Measurements from ENCODE around the gene ADNP.

The ADNP gene

DNA sequence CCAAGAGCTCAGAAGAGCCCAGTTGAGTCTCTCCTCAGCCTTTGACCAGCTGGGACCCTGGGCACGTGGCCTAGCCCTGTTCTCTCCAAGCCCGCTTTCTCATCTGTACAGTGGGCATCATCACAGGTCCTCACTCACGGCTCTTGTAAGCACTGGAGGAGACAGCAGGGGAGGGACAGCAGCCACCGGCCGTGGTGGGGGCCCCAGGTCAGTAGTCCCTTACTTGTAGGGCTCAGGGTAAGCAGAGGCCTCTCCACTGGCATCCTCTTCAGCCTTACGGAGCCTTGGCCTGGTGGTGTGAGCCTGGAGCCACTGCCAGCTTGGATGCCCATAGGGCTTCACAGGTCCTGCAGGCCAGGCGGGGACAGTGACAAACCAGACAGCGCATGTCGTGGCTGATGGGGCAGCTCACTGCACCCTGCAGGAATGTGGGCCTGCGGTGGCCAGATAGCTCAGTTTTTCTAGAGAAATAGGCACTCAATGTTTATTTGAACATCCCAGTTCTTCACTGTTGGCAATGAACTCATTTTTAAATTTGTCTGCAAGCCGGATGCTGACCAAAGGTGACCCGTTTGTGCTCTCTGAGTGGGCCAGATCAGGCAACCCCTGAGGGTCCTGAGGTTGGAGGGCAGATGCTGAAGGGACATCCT is 65.1 kb downstream of the ADNP start:
- Histone ChIP-seq H3K4me3 (ENCODE audit: insufficient read depth, low read depth, low read length, poor library complexity, severe bottlenecking) (no peak overlapping the region), H3K9me3 (ENCODE audit: control insufficient read depth, low read length) (no peaks in the 10 kb centered on the region), H3K27me3 (replicated peaks; ENCODE audit: control insufficient read depth, insufficient read depth, low read length, poor library complexity, severe bottlenecking) (no peaks in the 10 kb centered on the region), H3K4me1 (ENCODE audit: control insufficient read depth, insufficient read depth, low read length, poor library complexity, severe bottlenecking) (no peaks in the 10 kb centered on the region), H3K27ac (ENCODE audit: insufficient read depth, low read length, poor library complexity, severe bottlenecking) (no peak overlapping the region), H3K36me3 (ENCODE audit: control insufficient read depth, insufficient read depth, low read length) (no peaks in the 10 kb centered on the region)
- DNase-seq: no peak

DNA sequence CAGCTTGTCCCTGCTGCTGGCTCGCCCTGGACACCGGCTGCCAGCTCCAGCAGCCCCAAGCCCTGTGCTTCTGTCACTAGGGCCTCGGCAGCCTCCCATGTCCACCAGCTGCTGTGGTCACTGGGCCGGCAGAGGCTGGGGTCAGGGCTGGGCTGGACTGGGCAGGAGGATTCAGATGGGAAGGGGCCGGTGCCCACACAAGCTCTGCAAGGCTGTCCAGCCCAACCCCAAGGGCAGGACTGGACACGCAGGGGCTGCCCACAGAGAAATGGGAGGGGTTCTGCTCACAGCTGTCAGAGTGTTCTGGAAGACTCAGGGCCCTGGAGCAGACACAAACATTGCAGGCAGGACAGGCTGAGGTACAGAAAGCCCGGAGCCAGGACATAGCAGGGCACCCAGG is 65.6 kb downstream of the ADNP start:
- Histone ChIP-seq H3K9me3 (ENCODE audit: control insufficient read depth, low read length) (no peaks in the 10 kb centered on the region), H3K27ac (ENCODE audit: insufficient read depth, low read length, poor library complexity, severe bottlenecking) (no peak overlapping the region), H3K4me3 (ENCODE audit: insufficient read depth, low read depth, low read length, poor library complexity, severe bottlenecking) (no peak overlapping the region), H3K36me3 (ENCODE audit: control insufficient read depth, insufficient read depth, low read length) (no peaks in the 10 kb centered on the region), H3K4me1 (ENCODE audit: control insufficient read depth, insufficient read depth, low read length, poor library complexity, severe bottlenecking) (no peaks in the 10 kb centered on the region), H3K27me3 (replicated peaks; ENCODE audit: control insufficient read depth, insufficient read depth, low read length, poor library complexity, severe bottlenecking) (no peaks in the 10 kb centered on the region)
- DNase-seq: no peak

DNA sequence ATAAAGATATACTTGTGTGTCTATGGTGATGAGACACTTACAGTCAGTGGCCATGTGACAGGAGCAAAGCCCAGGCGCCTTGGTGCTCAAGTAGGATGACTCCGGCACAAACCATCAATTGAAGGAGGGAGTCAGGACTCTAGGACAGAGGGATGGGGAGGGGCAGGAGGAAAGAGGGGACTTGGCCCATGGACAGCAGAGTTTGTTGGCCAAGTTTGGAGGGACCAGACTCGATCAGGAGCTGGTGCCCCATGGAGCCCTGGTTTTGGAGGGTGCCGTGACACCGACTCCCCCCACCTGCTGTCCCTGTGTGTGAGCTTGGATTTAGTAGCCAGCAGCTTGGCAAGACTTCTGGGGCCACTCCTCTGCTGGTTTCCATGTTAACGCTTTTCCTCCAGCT is 66.1 kb downstream of the ADNP start:
- Histone ChIP-seq H3K27me3 (replicated peaks; ENCODE audit: control insufficient read depth, insufficient read depth, low read length, poor library complexity, severe bottlenecking) (no peaks in the 10 kb centered on the region), H3K4me1 (ENCODE audit: control insufficient read depth, insufficient read depth, low read length, poor library complexity, severe bottlenecking) (no peaks in the 10 kb centered on the region)
- DNase-seq: no peak

DNA sequence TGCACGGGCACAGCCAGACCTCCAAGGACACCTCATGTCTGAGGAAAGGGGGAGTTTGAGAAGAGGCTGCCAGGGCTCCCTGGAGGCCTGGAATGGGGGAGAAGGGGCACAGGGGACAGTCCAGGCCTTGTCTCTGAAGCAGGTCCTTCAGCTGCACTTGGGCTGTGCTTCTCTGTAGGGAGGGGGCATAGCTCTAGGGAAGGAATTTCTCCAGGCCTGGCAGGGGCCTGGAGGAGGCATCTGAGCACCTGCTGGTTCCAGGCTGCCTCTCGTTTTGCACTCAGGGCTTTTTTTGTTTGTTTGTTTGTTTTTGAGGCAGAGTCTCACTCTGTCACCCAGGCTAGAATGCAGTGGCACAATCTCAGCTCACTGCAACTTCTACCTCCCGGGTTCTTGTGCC is 68.7 kb downstream of the ADNP start:
- Histone ChIP-seq H3K4me1 (ENCODE audit: control insufficient read depth, insufficient read depth, low read length, poor library complexity, severe bottlenecking) (no peaks in the 10 kb centered on the region), H3K9me3 (ENCODE audit: control insufficient read depth, low read length) (no peaks in the 10 kb centered on the region), H3K27me3 (replicated peaks; ENCODE audit: control insufficient read depth, insufficient read depth, low read length, poor library complexity, severe bottlenecking) (no peaks in the 10 kb centered on the region), H3K4me3 (ENCODE audit: insufficient read depth, low read depth, low read length, poor library complexity, severe bottlenecking) (no peak overlapping the region), H3K36me3 (ENCODE audit: control insufficient read depth, insufficient read depth, low read length) (no peaks in the 10 kb centered on the region), H3K27ac (ENCODE audit: insufficient read depth, low read length, poor library complexity, severe bottlenecking) (no peak overlapping the region)
- DNase-seq: no peak

More for the DNA sequence above, 66.1 kb downstream of the ADNP start:
- Histone ChIP-seq H3K27ac (ENCODE audit: insufficient read depth, low read length, poor library complexity, severe bottlenecking) (no peak overlapping the region), H3K36me3 (ENCODE audit: control insufficient read depth, insufficient read depth, low read length) (no peaks in the 10 kb centered on the region), H3K9me3 (ENCODE audit: control insufficient read depth, low read length) (no peaks in the 10 kb centered on the region), H3K4me3 (ENCODE audit: insufficient read depth, low read depth, low read length, poor library complexity, severe bottlenecking) (no peak overlapping the region)

DNA sequence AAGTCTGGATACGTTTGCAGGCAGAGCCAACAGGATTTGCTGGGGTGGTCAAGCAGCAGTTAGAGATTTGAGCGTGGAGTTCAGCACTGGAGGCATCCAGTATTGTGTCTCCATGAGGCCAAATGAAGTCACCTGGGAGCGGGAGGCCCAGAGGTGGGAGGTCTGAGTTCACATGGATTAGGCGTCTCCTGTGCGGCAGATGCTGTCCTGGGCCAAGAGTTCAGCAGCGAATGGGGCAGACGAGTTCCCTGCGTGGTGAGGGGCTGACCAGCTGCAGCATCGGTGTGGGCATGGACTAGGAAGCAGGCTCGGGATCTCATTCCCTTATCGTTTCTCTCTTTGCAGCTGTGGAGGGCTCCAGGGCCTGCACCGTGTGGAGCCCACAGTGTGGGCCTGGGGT is 70.2 kb downstream of the ADNP start:
- Histone ChIP-seq H3K36me3 (ENCODE audit: control insufficient read depth, insufficient read depth, low read length) (no peaks in the 10 kb centered on the region), H3K4me3 (ENCODE audit: insufficient read depth, low read depth, low read length, poor library complexity, severe bottlenecking) (no peak overlapping the region), H3K4me1 (ENCODE audit: control insufficient read depth, insufficient read depth, low read length, poor library complexity, severe bottlenecking) (no peaks in the 10 kb centered on the region), H3K27ac (ENCODE audit: insufficient read depth, low read length, poor library complexity, severe bottlenecking) (no peak overlapping the region), H3K27me3 (replicated peaks; ENCODE audit: control insufficient read depth, insufficient read depth, low read length, poor library complexity, severe bottlenecking) (no peaks in the 10 kb centered on the region), H3K9me3 (ENCODE audit: control insufficient read depth, low read length) (no peaks in the 10 kb centered on the region)
- no peak for DNase-seq

DNA sequence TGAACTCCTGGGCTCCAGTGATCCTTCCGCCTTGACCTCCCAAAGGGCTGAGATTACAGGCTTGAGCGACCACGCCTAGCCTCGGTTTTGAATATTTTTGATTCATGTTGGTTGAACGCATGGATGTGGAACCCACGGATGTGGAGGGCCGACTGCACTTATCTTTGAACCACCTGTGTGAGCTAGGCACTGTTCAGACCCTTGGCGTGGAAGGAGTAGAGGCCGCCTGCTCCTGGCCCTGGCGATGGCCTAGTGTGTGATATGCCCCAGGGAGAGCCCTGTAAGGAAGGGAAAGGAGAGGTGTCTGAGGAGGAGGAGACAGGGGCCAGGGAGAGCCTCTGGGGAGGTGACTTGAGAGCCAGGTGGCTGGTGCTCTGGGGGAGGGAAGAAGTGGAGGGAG is 72.1 kb downstream of the ADNP start:
- no peaks in the 10 kb centered on the region for H3K27me3 ChIP-seq (replicated peaks; ENCODE audit: control insufficient read depth, insufficient read depth, low read length, poor library complexity, severe bottlenecking)
- no peak overlapping the region for H3K4me3 ChIP-seq (ENCODE audit: insufficient read depth, low read depth, low read length, poor library complexity, severe bottlenecking)
- H3K4me1 ChIP-seq (ENCODE audit: control insufficient read depth, insufficient read depth, low read length, poor library complexity, severe bottlenecking): no peaks in the 10 kb centered on the region
- no peak for DNase-seq
- H3K36me3 ChIP-seq (ENCODE audit: control insufficient read depth, insufficient read depth, low read length): no peaks in the 10 kb centered on the region
- no peak overlapping the region for H3K27ac ChIP-seq (ENCODE audit: insufficient read depth, low read length, poor library complexity, severe bottlenecking)
- H3K9me3 ChIP-seq (ENCODE audit: control insufficient read depth, low read length): no peaks in the 10 kb centered on the region

DNA sequence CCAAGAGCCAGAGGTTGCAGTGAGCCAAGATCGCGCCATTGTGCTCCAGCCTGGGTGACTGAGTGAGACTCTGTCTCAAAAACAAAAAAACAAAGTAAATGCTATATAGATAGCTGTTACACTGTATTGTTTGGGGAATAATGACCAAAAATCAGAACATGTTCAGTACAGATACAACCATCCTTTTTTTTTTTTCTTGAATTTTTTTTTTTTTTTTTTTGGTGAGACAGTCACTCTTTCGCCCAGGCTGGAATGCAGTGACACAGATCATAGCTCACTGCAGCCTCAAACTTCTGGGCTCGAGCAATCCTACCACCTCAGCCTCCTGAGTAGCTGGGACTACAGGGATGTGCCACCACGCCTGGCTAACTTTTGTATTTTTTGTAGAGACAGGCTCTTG is 72.7 kb downstream of the ADNP start:
- Histone ChIP-seq H3K27me3 (replicated peaks; ENCODE audit: control insufficient read depth, insufficient read depth, low read length, poor library complexity, severe bottlenecking) (no peaks in the 10 kb centered on the region), H3K4me3 (ENCODE audit: insufficient read depth, low read depth, low read length, poor library complexity, severe bottlenecking) (no peak overlapping the region), H3K9me3 (ENCODE audit: control insufficient read depth, low read length) (no peaks in the 10 kb centered on the region), H3K27ac (ENCODE audit: insufficient read depth, low read length, poor library complexity, severe bottlenecking) (no peak overlapping the region), H3K4me1 (ENCODE audit: control insufficient read depth, insufficient read depth, low read length, poor library complexity, severe bottlenecking) (no peaks in the 10 kb centered on the region), H3K36me3 (ENCODE audit: control insufficient read depth, insufficient read depth, low read length) (no peaks in the 10 kb centered on the region)
- no peak for DNase-seq

DNA sequence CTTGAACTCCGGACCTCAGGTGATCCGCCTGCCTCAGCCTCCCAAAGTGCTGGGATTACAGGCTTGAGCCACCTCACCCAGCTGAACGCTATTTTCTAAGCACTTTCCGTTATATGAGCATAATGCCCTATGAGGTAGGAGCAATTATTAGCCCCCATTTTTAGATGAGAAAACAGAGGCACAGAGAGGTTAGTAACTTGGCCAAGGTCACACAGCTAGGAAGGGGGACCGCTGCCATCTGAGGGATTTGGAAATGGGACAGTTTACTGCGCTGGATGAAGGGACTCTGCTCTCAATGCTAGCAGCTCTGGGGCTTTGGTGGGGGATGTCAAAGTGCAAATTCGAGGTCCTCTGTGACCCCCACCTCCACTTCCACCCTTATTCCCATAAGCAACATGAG is 73.9 kb downstream of the ADNP start:
- H3K9me3 ChIP-seq (ENCODE audit: control insufficient read depth, low read length): no peaks in the 10 kb centered on the region
- H3K27me3 ChIP-seq (replicated peaks; ENCODE audit: control insufficient read depth, insufficient read depth, low read length, poor library complexity, severe bottlenecking): no peaks in the 10 kb centered on the region
- H3K4me3 ChIP-seq (ENCODE audit: insufficient read depth, low read depth, low read length, poor library complexity, severe bottlenecking): no peak overlapping the region
- no peaks in the 10 kb centered on the region for H3K36me3 ChIP-seq (ENCODE audit: control insufficient read depth, insufficient read depth, low read length)
- DNase-seq: no peak
- no peaks in the 10 kb centered on the region for H3K4me1 ChIP-seq (ENCODE audit: control insufficient read depth, insufficient read depth, low read length, poor library complexity, severe bottlenecking)
- H3K27ac ChIP-seq (ENCODE audit: insufficient read depth, low read length, poor library complexity, severe bottlenecking): no peak overlapping the region

DNA sequence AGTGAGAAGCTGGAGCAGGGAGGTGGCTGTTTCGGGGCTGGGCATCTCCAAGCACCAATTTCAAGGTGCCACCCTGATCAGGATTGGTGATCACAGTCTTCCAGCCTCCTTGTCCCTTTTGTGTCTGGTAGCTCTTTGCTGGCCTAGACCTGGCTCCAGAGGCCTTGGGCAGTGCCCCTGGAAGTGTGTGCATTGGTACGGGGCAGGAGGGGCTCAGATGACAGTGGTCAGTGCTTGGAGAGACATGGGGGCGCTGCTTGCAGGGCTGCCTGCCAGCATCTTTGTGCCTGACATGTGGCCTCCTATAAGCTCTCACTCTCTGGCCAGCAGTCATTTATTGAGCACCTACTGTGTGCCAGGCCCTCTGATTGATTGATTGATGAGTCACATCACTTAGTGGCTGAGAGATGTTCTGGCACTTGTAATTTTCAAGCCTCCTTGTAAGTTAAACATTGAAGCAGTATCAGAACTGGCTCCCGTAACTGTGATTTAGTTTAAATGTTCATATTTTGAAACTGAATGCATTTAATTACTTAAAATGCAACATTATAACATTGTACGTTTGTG is 74.7 kb downstream of the ADNP start:
- no peaks in the 10 kb centered on the region for H3K27me3 ChIP-seq (replicated peaks; ENCODE audit: control insufficient read depth, insufficient read depth, low read length, poor library complexity, severe bottlenecking)
- H3K4me1 ChIP-seq (ENCODE audit: control insufficient read depth, insufficient read depth, low read length, poor library complexity, severe bottlenecking): no peaks in the 10 kb centered on the region
- H3K27ac ChIP-seq (ENCODE audit: insufficient read depth, low read length, poor library complexity, severe bottlenecking): no peak overlapping the region
- no peak for DNase-seq
- no peak overlapping the region for H3K4me3 ChIP-seq (ENCODE audit: insufficient read depth, low read depth, low read length, poor library complexity, severe bottlenecking)
- H3K36me3 ChIP-seq (ENCODE audit: control insufficient read depth, insufficient read depth, low read length): no peaks in the 10 kb centered on the region
- H3K9me3 ChIP-seq (ENCODE audit: control insufficient read depth, low read length): no peaks in the 10 kb centered on the region

DNA sequence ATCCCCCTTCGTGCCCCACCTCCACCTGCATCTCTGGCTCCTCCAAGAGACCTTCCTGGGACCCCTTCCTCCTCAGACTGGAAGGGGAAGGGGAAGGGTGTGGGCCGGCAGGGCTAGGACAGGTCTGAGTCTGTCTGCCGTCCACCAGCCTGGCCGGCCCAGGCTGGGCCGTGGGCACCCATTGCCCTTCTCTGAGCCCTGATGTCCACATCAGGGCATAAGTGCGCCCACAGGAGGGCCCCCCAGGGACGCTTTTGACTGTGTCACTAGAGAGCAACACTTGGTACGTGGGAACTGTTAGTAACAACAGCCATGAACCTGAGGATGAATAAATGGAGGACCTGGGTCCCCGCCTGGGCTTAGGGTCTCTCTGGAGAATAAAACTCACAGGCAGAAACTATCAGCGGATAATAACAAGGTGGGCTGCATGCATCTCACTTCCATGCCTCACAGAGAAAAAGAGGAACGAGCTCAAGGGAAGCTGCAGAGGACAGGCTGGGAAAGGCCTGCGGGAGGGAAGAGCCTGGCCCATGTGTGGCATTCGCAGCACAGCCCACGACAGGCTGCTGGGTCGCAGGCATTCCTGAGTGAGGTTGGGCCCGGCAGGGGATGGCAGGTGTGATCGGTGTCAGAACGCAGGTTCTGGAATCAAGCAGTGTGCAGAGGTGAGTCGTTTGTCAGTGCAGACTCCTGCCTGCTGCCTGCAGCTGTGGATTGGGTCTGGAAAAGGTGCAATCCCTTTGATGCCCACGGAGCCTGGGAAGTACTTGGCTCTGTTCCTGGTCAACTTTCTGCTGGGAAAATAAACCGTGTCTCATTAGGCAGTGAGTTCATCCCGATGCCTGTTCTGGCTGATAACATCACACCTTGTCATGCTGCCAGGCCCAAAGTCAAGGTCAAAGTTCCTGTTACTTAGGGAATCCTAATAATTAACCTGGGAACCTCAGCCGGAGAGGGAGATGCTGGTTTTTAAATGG is 75.5 kb downstream of the ADNP start:
- no peaks in the 10 kb centered on the region for H3K9me3 ChIP-seq (ENCODE audit: control insufficient read depth, low read length)
- no peak for DNase-seq
- no peaks in the 10 kb centered on the region for H3K36me3 ChIP-seq (ENCODE audit: control insufficient read depth, insufficient read depth, low read length)
- H3K4me3 ChIP-seq (ENCODE audit: insufficient read depth, low read depth, low read length, poor library complexity, severe bottlenecking): no peak overlapping the region
- H3K27me3 ChIP-seq (replicated peaks; ENCODE audit: control insufficient read depth, insufficient read depth, low read length, poor library complexity, severe bottlenecking): no peaks in the 10 kb centered on the region
- no peaks in the 10 kb centered on the region for H3K4me1 ChIP-seq (ENCODE audit: control insufficient read depth, insufficient read depth, low read length, poor library complexity, severe bottlenecking)
- no peak overlapping the region for H3K27ac ChIP-seq (ENCODE audit: insufficient read depth, low read length, poor library complexity, severe bottlenecking)
